ENCODE data around the gene ISG15. TPM values are rescaled to one million over a fixed set of nuclear protein-coding genes. Genes with fewer than 3 reads are reported as not detected.
A peak's percentile ranks its signal among the peaks of the same experiment; 100 is the strongest.

Gene ISG15
- 18.8 TPM for total RNA-seq

DNA sequence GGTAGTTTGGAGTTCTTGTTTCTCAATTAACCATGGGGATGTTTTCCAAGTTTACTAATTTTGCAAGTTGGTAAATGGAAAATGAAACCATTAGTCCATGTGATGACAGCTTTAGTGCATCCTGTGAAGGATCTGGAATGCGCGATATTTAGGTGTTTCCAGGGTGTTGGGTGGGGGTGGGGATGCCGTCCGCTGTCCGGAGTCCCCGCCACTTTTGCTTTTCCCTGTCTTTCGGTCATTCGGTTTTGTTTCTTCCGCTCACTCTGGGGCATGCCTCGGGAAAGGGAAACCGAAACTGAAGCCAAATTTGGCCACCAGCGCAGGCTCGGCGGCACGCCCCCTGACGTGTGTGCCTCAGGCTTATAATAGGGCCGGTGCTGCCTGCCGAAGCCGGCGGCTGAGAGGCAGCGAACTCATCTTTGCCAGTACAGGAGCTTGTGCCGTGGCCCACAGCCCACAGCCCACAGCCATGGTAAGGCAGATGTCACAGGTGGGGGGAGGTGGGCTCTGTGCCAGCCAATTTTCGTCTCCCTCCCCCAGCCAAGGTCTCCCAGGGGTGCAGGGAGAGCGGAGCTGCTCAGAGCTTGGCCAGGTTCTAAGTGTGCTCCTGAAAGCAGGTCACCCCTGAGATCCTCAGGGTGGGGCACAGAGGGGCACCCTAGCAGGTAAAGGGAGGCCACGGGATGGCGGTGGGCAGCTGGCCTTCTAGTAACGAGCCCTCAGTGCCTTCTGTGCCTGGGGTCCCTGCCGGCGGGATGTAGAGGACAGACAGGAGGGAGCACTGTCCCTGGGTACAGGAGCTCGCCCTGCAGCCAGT lies at the start of gene ISG15:
ISG15 (plus strand) TSS at position 393 of the 817 bp plus-strand sequence; CDS start at position 470, 77 bp downstream.
- intact Hi-C loops (cut with DNase I) = no loop called here
- ATAC-seq (peak; percentile 94), DNase-seq (ENCODE audit: low spot score) (peak; percentile 94)

DNA sequence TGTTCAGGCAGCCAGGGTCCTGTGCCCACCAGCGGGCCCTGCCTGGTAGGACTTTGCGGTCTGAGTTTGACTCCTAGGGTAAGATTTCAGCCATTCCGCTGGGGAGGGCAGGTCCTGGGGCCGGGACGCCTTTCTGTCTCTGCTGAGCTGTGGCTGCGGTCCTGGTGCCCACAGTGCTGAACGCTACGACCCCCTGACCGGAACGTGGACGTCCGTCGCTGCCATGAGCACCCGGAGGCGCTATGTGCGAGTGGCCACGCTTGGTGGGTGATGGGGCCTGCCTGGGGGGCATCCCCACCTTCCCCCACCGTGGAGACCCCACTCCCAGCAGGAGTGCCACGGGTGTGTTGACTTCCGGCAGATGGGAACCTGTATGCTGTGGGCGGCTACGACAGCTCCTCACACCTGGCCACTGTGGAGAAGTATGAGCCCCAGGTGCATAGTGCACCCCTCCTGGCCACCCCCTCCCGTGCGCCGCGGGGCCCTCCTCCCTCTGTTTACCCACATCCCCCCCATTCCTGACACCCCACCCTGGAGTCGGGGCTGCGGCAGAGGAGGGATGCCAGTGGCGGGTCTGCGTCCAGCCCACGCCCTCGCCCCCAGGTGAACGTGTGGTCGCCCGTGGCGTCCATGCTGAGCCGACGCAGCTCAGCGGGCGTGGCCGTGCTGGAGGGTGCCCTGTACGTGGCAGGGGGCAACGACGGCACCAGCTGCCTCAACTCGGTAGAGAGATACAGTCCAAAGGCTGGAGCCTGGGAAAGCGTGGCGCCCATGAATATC lies 49.4 kb upstream of the ISG15 start:
- intact Hi-C loops (cut with DNase I) = no loop called here
- DNase-seq (ENCODE audit: low spot score) = no peak
- no peak for ATAC-seq

DNA sequence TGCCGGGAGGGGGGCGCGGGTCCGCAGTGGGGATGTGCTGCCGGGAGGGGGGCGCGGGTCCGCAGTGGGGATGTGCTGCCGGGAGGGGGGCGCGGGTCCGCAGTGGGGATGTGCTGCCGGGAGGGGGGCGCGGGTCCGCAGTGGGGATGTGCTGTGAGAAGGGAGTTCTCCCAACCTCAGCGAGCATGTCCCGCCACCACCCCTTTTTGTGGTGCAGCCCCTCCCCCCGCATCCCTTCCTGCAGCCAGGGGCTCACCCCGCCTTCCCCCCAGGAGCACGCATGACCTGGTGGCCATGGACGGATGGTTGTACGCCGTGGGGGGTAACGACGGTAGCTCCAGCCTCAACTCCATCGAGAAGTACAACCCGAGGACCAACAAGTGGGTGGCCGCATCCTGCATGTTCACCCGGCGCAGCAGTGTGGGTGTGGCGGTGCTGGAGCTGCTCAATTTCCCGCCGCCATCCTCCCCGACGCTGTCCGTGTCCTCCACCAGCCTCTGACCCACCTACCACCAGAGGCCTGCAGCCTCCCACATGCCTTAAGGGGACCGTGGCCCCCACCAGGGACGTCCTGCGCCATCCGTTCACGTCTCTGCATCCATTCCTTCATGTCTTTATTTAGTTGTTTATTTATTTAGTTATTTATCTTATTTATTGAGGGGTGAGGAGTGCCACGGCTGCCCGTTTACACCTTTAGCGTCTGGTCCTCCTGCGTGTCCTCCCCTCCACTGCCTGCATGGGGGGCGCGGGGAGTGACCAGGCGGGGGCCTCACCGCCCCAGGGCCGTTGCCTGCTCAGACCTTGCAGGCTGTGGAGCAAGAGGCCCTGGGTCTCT lies 48.4 kb upstream of the ISG15 start:
- intact Hi-C loops (cut with DNase I) = no loop called here
- no peak for ATAC-seq
- no peak for DNase-seq (ENCODE audit: low spot score)

DNA sequence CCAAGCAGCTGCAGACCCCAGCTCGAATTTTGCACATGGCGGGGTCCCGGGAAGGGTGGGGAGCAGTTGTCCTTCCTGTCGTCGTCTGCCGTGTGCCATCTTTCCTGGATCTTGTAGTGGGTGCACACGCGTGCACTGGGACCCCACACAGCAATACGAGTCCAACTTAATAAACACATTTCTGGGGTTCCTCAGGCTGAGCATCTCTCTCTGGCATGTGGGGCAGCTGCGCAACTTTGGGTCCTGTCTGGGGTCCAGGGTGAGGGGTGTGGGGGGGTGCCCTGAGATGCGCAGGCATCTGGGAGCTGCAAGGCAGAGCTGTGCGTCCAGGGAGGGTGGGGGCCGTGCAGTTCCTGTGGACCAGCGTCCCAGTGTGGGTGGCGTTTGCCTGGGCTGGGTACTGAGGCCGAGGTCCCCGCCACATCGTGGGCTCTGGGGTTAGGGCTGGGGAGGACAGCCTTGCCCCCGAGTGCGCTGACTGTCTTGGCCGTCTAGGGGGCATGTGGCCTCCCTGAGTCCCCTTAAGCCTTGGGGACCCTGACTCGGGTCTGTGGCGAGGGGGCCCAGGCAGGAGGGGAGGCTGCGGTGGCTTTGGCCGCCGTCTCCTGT lies 47.7 kb upstream of the ISG15 start:
- ATAC-seq = no peak
- DNase-seq (ENCODE audit: low spot score) = no peak
- intact Hi-C loops (cut with DNase I) = no loop called here

DNA sequence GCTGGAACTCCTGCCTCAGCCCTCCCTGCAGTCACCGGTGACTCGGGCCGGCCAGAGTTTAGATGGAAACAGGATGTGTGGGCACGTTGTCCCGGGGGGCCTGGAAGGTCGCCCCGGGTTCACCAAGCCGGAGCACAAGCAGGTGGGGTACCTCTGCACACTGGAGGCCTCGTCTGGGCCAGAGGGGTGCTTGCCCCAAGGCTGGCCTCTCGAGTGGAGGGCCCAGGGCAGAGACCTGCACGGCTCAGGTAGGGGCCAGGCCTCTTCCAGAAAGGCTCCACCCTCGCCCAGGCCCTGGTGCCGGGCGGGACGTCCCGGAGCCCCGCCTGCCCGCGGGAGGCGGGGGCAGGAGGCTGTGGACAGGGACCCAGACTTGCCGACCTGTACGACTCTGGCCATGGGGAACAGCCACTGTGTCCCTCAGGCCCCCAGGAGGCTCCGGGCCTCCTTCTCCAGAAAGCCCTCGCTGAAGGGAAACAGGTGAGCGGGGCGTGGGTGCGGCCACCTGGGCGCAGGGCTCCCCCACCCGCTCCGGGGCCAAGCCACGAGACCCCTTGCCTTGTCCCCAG lies 47.1 kb upstream of the ISG15 start, which contains the start of gene PLEKHN1:
PLEKHN1 (plus strand) TSS at position 348 of the 569 bp plus-strand sequence; CDS start at position 398, 50 bp downstream.
- DNase-seq (ENCODE audit: low spot score) (no peak), ATAC-seq (no peak)
- intact Hi-C loops (cut with DNase I) = no loop called here

DNA sequence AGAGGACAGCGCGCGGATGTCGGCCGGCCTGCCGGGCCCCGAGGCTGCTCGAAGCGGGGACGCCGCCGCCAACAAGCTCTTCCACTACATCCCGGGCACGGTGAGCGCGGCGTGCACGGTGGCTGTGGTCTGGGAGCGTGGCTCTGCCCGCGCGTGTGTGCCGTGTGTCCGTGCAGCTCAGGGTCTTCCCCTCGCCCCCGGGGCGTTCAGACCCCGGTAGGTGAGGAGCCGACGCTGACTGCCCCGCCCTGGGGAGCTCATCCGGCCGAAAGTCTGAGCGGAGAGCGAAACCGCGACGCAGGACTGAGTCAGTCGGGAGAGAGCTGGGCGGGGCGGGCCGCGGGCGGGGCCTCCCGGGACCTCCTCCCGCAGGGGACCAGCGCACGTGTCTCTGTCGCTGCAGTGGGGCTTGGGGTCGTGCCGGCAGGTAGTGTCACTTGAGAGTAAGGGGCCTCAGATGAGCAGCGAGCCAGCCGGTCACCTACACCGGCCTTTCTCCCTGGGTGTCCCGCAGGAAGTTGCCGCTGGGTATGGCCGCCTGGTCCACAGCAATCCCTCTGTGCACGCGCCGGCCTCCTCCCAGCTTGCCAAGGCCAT lies 46.5 kb upstream of the ISG15 start:
- ATAC-seq = peak; percentile 59
- intact Hi-C loops (cut with DNase I) = no loop called here
- DNase-seq (ENCODE audit: low spot score) = no peak

DNA sequence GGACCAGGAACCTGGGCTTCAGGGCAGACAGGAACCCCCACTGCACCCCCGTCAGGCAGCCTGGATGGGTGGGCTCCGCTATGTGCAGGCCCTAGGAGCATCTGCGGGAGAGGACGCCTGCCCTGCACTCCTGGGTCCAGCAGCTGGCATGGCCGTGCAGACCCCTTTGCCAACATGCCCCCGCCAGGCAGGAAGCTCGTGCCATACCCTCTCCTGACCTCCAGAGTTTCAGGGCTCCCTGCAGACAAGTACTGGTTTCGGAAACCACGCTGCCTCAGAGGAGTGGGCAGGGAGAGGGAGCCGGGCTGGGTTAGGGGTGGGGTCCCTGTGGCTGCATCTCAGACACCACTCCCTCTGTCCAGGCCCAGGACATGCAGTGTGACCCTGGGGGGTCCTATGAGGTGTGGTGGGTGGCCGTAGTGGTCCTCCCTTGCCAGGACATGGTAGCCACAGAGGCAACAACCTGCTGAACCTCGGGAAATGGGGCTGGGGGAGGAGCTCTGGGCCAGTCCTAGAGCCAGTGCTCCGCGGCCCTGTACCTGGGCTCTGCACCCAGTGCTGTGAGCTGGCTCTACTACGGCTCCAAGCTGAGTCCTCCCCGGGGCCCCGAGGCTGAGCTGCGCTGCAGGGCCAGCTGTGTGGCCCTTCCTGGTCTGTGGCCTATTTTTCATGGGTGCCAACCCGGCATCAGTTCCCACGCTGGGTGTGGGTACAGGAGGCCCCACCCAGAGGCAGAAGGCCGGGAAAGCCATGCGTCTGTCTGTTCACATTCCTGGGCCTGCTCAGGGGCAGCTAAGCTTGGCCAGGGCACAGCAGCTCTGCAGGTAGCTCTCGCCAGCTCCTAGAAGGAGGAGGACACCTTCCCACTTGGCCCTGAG lies 45.6 kb upstream of the ISG15 start:
- DNase-seq (ENCODE audit: low spot score) = no peak

DNA sequence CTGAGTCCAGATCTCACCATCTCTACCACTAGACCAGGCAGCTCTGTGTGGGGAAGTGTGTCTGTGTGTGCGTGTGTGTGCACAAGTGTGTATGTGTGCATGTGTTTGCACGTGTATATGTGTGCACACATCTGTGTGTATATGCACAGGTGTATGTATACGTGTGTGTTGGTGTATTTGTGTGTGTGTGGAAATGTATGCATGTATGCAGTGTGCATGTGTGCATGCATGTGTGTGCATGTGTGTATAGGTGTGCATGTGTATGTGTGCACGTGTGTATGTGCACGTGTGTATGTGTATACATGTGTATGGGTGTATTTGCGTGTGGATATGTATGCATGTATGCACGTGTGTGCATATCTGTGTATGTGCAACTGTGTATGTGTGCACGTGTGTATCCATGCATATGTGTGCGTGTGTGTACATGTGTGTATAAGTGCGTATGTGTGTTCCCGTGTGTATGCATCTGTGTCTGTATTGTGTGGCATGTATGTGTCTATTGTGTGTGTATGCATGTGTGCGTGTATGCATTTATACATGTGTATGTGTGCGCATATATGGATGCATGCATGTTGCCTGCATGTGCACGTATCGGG lies 43.9 kb upstream of the ISG15 start:
- ATAC-seq = no peak

More for the DNA sequence above, 45.6 kb upstream of the ISG15 start:
- intact Hi-C loops (cut with DNase I) = no loop called here
- ATAC-seq = no peak

DNA sequence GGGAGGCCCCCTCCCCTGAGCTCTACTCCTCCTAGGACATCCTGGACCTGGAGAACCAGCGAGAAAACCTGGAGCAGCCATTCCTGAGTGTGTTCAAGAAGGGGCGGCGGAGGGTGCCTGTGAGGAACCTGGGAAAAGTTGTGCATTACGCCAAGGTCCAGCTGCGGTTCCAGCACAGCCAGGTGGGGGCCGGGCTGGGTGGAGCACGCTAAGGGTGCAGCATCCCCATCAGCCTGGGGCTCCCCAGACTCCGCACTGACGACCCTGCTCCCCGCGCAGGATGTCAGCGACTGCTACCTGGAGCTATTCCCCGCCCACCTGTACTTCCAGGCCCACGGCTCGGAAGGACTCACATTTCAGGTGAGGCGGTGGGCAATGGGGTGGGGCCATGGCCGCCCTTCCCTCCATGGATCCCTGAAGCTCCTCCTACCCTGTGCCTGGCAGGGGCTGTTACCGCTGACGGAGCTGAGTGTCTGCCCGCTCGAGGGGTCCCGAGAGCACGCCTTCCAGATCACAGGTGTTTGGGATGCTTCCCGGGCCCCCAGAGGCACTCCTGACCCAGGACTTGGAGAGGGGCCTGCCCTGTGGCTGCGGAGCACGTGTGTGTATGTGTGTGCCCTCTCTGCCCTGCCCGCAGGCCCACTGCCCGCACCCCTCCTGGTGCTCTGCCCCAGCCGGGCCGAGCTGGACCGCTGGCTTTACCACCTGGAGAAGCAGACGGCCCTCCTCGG lies 42.9 kb upstream of the ISG15 start:
- DNase-seq (ENCODE audit: low spot score) (no peak), ATAC-seq (no peak)
- intact Hi-C loops (cut with DNase I) = no loop called here

More for the DNA sequence above, 43.9 kb upstream of the ISG15 start:
- DNase-seq (ENCODE audit: low spot score) = no peak
- intact Hi-C loops (cut with DNase I) = no loop called here

DNA sequence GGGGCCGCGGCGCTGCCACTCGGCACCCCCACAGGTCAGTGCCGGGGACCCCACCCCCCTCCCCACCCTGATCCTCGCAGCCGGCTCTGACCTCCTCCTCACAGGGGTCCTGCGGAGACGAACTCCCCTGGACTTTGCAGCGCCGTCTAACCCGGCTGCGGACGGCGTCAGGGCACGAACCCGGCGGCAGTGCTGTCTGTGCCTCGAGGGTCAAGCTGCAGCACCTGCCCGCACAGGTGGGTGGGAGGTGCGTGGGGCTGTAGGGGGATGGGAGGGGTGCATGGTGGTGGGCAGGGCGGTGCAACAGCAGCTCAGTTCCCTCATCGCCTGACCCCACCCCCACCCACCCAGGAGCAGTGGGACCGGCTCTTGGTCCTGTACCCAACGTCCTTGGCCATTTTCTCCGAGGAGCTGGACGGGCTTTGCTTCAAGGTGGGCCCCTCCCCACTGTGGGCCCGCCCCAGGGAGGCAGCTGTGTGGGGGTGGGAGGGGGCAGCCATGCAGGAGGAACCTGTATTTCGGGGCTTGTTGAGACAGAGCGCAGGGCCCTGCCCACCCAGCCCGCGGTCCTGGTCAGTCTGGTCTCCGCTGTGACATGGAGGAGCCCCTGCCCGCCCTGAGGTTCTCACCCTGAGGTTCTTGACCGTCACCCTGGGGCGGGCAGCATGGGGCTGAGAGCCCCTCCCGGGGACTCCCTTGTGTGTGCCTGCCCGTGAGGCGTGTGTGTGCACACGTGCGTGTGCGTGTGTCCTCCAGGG lies 42.1 kb upstream of the ISG15 start:
- ATAC-seq (no peak), DNase-seq (ENCODE audit: low spot score) (no peak)
- intact Hi-C loops (cut with DNase I) = no loop called here

DNA sequence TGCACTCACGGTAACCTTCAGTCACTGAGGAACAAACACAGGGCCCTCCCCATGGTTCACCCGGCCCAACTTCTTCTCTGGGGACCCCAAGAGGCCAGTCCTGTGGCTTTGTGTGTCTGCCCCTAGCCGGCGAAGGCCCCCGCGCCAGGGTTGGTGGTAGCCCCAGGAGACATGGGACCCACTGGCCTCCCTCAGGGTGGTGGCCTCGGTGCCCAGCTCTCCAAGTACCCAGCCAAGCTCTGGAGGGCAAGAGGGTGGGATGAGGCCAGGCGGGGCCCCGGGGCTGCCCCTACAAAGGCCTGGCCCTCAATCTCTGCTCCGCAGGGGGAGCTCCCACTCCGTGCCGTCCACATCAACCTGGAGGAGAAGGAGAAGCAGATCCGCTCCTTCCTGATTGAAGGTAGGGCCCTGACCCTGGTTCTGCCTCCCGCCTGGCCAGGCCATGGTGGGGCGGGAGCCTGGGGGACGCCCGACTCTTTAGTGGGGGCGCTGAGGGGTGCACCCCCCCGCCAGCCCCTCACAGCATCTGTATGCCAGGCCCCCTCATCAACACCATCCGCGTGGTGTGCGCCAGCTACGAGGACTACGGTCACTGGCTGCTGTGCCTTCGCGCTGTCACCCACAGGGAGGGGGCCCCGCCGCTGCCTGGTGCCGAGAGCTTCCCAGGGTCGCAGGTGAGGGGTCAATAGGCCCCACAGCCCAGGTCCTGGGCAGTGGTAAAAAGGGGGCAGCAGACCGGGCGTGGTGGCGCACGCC lies 41.4 kb upstream of the ISG15 start:
- DNase-seq (ENCODE audit: low spot score) (no peak), ATAC-seq (no peak)

DNA sequence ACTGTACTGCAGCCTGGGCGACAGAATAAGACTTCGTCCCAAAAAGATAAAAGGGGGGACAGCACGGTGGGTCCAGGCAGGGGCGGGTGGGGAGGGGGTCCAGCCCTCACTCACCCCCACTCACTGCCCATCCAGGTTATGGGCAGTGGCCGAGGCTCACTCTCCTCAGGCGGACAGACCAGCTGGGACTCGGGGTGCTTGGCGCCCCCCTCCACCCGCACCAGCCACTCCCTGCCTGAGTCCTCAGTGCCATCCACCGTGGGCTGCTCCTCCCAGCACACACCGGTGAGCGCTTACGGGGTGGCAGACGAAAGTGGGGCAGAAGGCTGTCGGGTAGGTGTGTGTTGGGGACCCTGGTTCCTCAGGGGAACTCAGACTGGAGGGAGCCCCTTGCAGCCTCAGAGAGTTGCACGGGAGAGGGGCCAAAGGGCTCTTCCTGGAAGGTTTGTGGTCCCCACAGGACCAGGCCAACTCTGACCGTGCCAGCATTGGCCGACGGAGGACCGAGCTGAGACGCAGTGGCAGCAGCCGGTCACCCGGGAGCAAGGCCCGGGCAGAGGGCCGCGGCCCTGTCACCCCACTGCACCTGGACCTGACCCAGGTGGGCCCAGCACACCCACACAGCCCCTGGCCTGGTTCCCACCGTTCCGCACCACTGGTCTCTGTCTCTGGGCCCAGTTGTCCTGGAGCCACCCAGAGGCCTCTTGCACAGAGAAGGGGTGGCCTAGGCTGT lies 40.4 kb upstream of the ISG15 start:
- no peak for ATAC-seq
- no peak for DNase-seq (ENCODE audit: low spot score)
- intact Hi-C loops (cut with DNase I) = no loop called here

More for the DNA sequence above, 41.4 kb upstream of the ISG15 start:
- intact Hi-C loops (cut with DNase I) = no loop called here

DNA sequence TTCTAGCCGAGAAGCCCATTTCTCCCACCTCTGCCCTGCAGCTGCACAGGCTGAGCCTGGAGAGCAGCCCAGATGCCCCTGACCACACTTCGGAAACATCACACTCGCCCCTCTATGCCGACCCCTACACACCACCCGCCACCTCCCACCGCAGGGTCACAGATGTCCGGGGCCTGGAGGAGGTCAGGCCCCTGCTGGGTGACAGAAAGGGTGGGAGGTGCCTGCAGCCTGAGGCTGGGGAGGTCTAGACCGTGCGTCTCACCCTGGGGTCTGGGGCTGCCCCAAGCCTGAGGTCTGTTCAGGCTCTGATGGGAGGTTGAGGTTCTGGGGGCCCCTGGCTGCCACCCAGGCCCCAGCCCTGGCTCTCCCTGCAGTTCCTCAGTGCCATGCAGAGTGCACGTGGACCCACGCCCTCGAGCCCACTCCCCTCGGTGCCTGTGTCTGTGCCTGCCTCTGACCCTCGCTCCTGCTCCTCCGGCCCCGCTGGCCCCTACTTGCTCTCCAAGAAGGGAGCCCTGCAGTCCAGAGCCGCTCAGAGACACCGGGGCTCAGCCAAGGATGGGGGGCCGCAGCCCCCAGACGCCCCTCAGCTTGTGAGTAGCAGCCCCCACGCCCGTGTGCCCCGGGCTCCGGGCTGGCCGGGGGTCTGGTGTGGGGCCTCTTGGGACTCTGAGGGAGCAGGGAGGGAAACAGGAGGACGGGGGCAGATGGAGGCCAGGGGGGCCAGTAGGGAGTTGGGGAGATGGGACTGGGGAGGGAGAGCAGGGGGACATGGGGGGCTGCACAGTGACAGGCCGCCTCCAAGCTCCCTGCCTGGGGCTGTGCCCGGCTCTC lies 39.6 kb upstream of the ISG15 start:
- no peak for ATAC-seq
- no peak for DNase-seq (ENCODE audit: low spot score)
- intact Hi-C loops (cut with DNase I) = no loop called here

All from sciatic nerve (tissue), 2 donors.